ENCODE measurements around the gene ASF1A.

ASF1A gene

DNA sequence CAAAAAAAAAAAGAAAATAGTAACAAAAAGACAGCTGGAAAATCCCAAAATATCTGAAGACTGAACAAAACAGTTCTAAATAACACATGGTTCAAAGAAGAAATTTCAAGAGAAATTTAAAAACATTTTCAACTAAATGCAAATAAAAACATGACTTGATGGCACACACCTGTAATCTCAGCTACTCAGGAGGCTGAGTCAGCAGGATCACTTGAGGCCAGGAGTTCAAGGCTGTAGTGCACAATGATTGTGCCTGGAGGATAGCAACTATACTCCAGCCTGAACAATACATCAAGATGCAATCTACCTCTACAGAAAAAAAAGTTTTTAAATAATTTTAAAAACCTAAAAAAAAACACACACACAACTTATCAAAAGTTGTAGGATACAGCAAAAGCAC lies 21.6 kb upstream of the ASF1A start:
- Mint-ChIP-seq H3K27ac (no peak overlapping the region), H3K27me3 (no peaks in the 10 kb centered on the region), H3K4me1 (peaks cover 52% of the 10 kb centered on the region), H3K9me3 (no peaks in the 10 kb centered on the region), H3K36me3 (ENCODE audit: low read depth) (peaks cover 21% of the 10 kb centered on the region), H3K4me3 (no peak overlapping the region)
- DNase-seq (no peak), ATAC-seq (no peak)

DNA sequence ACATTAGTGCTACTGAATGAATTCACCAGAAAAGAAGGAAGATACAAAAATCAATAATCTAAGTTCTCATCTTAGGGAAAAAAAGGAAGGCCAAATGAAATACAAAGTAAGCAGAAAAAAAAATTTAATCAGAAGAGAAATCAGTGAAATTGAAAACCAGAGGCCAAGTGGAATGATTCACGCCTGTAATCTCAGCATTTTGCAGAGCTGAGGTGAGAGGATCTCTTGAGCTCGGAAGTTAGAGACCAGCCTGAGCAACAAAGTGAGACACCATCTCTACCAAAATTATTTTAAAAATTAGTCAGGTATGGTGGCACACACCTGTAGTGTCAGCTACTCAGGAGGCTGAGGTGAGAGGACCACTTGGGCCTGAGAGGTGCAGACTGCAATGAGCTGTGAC lies 21.2 kb upstream of the ASF1A start:
- Mint-ChIP-seq H3K4me3 (no peak overlapping the region), H3K4me1 (peaks cover 56% of the 10 kb centered on the region), H3K27ac (no peak overlapping the region), H3K27me3 (no peaks in the 10 kb centered on the region), H3K36me3 (ENCODE audit: low read depth) (peaks cover 24% of the 10 kb centered on the region), H3K9me3 (no peaks in the 10 kb centered on the region)
- ATAC-seq (no peak), DNase-seq (no peak)

DNA sequence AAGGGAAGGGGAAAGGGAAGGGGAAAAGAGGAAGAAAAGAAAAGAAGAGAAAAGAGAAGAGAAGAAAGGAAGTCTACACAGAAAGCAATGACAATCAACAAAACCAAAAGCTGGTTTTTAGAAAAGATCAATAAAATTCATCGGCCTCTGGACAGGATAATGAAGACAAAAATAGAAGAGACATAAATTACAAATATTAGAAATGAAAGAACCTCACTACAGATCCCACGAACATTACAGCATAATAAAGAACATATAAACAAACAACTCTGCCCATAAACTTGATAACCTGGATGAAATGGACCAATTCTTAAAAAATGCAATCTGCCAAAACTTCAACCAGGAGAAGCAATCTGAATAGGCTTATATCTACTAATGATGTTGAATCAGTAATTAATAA lies 20.7 kb upstream of the ASF1A start:
- H3K27ac Mint-ChIP-seq = no peak overlapping the region
- ATAC-seq (no peak), DNase-seq (no peak)
- no peaks in the 10 kb centered on the region for H3K27me3 Mint-ChIP-seq
- no peaks in the 10 kb centered on the region for H3K9me3 Mint-ChIP-seq
- no peak overlapping the region for H3K4me3 Mint-ChIP-seq
- peaks cover 56% of the 10 kb centered on the region for H3K4me1 Mint-ChIP-seq
- peaks cover 27% of the 10 kb centered on the region for H3K36me3 Mint-ChIP-seq (ENCODE audit: low read depth)

GRCh38 chr6:118875672-118876071 lies 18.3 kb upstream of the ASF1A start:
- no peak overlapping the region for H3K4me3 Mint-ChIP-seq
- H3K4me1 Mint-ChIP-seq = peaks cover 49% of the 10 kb centered on the region
- ATAC-seq (no peak), DNase-seq (no peak)
- H3K9me3 Mint-ChIP-seq = no peaks in the 10 kb centered on the region
- peaks cover 20% of the 10 kb centered on the region for H3K36me3 Mint-ChIP-seq (ENCODE audit: low read depth)
- no peaks in the 10 kb centered on the region for H3K27me3 Mint-ChIP-seq
- no peak overlapping the region for H3K27ac Mint-ChIP-seq

GRCh38 chr6:118876198-118876597 lies 17.8 kb upstream of the ASF1A start:
- no peak for ATAC-seq
- no peak for DNase-seq
- Mint-ChIP-seq H3K4me1 (peaks cover 48% of the 10 kb centered on the region), H3K27me3 (no peaks in the 10 kb centered on the region), H3K27ac (no peak overlapping the region), H3K36me3 (ENCODE audit: low read depth) (peaks cover 14% of the 10 kb centered on the region), H3K9me3 (no peaks in the 10 kb centered on the region), H3K4me3 (no peak overlapping the region)

- DNase-seq (no peak), ATAC-seq (no peak)
- Mint-ChIP-seq H3K4me1 (peaks cover 51% of the 10 kb centered on the region), H3K36me3 (ENCODE audit: low read depth) (peaks cover 11% of the 10 kb centered on the region), H3K4me3 (no peak overlapping the region), H3K9me3 (no peaks in the 10 kb centered on the region), H3K27me3 (no peaks in the 10 kb centered on the region), H3K27ac (no peak overlapping the region)
These were observed 17.1 kb upstream of the ASF1A start for GRCh38 chr6:118876814-118877213.

DNA sequence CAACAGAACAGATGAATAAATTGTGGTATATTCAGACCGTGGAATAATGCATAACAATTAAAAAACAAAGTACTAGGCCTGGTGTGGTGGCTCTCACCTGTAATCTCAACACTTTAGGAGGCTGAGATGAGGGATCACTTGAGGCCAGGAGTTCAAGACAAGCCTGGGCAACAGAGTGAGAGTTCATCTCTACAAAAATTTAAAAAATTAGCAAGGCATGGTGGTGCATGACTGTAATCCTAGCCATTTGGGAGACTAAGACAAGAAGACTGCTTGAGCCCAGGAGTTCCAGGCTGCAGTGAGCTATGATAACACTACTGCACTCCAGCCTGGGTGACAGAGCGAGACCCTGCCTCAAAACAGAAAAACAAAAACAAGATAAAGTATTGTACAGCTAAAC lies 16.1 kb upstream of the ASF1A start:
- Mint-ChIP-seq H3K9me3 (no peaks in the 10 kb centered on the region), H3K36me3 (ENCODE audit: low read depth) (peaks cover 11% of the 10 kb centered on the region), H3K27me3 (no peaks in the 10 kb centered on the region), H3K4me3 (no peak overlapping the region), H3K4me1 (peaks cover 58% of the 10 kb centered on the region), H3K27ac (no peak overlapping the region)
- DNase-seq = no peak
- no peak for ATAC-seq

- H3K27ac Mint-ChIP-seq = no peak overlapping the region
- no peaks in the 10 kb centered on the region for H3K27me3 Mint-ChIP-seq
- no peaks in the 10 kb centered on the region for H3K9me3 Mint-ChIP-seq
- peaks cover 9% of the 10 kb centered on the region for H3K36me3 Mint-ChIP-seq (ENCODE audit: low read depth)
- H3K4me3 Mint-ChIP-seq = no peak overlapping the region
- no peak for DNase-seq
- ATAC-seq = no peak
- peaks cover 76% of the 10 kb centered on the region for H3K4me1 Mint-ChIP-seq
These were observed 12.3 kb upstream of the ASF1A start for GRCh38 chr6:118881440-118882313.

GRCh38 chr6:118882314-118882905 lies 11.5 kb upstream of the ASF1A start:
- no peaks in the 10 kb centered on the region for H3K27me3 Mint-ChIP-seq
- peaks cover 73% of the 10 kb centered on the region for H3K4me1 Mint-ChIP-seq
- no peaks in the 10 kb centered on the region for H3K9me3 Mint-ChIP-seq
- H3K4me3 Mint-ChIP-seq = no peak overlapping the region
- no peak overlapping the region for H3K27ac Mint-ChIP-seq
- H3K36me3 Mint-ChIP-seq (ENCODE audit: low read depth) = peaks cover 10% of the 10 kb centered on the region
- ATAC-seq (peak; percentile 61), DNase-seq (no peak)

GRCh38 chr6:118886641-118887040 lies 7.3 kb upstream of the ASF1A start:
- no peak overlapping the region for H3K27ac Mint-ChIP-seq
- ATAC-seq = no peak
- H3K27me3 Mint-ChIP-seq = no peaks in the 10 kb centered on the region
- H3K9me3 Mint-ChIP-seq = no peaks in the 10 kb centered on the region
- H3K4me1 Mint-ChIP-seq = peaks cover 75% of the 10 kb centered on the region
- H3K36me3 Mint-ChIP-seq (ENCODE audit: low read depth) = peaks cover 9% of the 10 kb centered on the region
- no peak overlapping the region for H3K4me3 Mint-ChIP-seq
- no peak for DNase-seq

- no peak for ATAC-seq
- Mint-ChIP-seq H3K27ac (peak overlapping the region; percentile 15), H3K4me1 (peaks cover 77% of the 10 kb centered on the region), H3K27me3 (peaks cover 2% of the 10 kb centered on the region), H3K36me3 (ENCODE audit: low read depth) (peaks cover 12% of the 10 kb centered on the region), H3K9me3 (no peaks in the 10 kb centered on the region), H3K4me3 (no peak overlapping the region)
- DNase-seq = no peak
These were observed 4.8 kb upstream of the ASF1A start for GRCh38 chr6:118889163-118889562.

- no peak for DNase-seq
- peaks cover 14% of the 10 kb centered on the region for H3K36me3 Mint-ChIP-seq (ENCODE audit: low read depth)
These were observed 2.8 kb upstream of the ASF1A start for GRCh38 chr6:118890997-118891790.

DNA sequence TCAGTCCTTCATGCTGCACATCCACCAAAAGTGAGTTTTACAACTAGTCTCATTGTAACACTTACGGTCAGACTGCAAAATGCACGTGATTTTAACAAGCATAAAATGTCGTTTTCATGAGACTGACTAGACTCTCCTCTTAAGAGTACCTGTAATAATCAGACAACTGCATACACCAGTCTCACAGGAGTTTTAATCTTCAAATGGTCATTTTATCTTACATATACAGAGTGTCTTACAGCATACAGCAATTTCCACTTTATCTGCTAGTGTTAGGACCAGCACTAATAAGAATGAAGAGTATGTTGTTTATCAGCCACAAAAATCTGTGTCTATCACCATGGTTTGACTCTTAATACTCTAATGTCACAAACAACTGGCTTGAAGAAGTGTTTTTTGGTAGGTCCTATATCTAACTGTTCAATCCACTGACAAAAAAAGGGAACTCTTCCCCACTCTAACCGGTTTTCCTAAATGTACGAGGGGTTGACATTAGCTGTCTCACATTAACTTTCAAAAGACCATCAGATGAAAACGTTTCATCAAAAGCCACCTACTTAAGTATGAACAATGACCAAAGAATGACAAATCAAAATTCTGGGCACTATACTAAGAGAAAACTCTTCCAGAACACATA lies 1.5 kb upstream of the ASF1A start:
- peaks cover 2% of the 10 kb centered on the region for H3K27me3 Mint-ChIP-seq
- no peak for DNase-seq
- H3K9me3 Mint-ChIP-seq = no peaks in the 10 kb centered on the region
- peaks cover 64% of the 10 kb centered on the region for H3K4me1 Mint-ChIP-seq
- peaks cover 14% of the 10 kb centered on the region for H3K36me3 Mint-ChIP-seq (ENCODE audit: low read depth)
- H3K27ac Mint-ChIP-seq = peak overlapping the region; percentile 94
- ATAC-seq = no peak
- peak overlapping the region; percentile 91 for H3K4me3 Mint-ChIP-seq

More at GRCh38 chr6:118890997-118891790, 2.8 kb upstream of the ASF1A start:
- no peaks in the 10 kb centered on the region for H3K9me3 Mint-ChIP-seq
- peak overlapping the region; percentile 91 for H3K4me3 Mint-ChIP-seq
- H3K27me3 Mint-ChIP-seq = peaks cover 2% of the 10 kb centered on the region
- H3K27ac Mint-ChIP-seq = peak overlapping the region; percentile 94
- peaks cover 65% of the 10 kb centered on the region for H3K4me1 Mint-ChIP-seq
- ATAC-seq = no peak

- Mint-ChIP-seq H3K9me3 (no peaks in the 10 kb centered on the region), H3K36me3 (ENCODE audit: low read depth) (peaks cover 16% of the 10 kb centered on the region), H3K4me1 (peaks cover 68% of the 10 kb centered on the region), H3K4me3 (peak overlapping the region; percentile 91), H3K27ac (peak overlapping the region; percentile 94), H3K27me3 (peaks cover 2% of the 10 kb centered on the region)
- DNase-seq (peak; percentile 37), ATAC-seq (peak; percentile 8)
These were observed 717 bp upstream of the ASF1A start for GRCh38 chr6:118893064-118893806.
